HT1080 (cell line): ENCODE results near the gene KRTAP5-10. TPM values are rescaled to one million over a fixed set of nuclear protein-coding genes. Genes with fewer than 3 reads are reported as not detected.
"Not testable (repeated sequence)": the region's sequence is repeated elsewhere in the genome, so short reads cannot be mapped to it uniquely, and the experiment has no call there.

Experiments used
- DNase-seq: peaks from one replicate; pipeline ENCODE4 v3.0.0-alpha.2; 2015; ENCODE audit warnings: low read depth
- polyA plus RNA-seq, 2 experiments: library from polyadenylated mRNA; depleted of rRNA; stranded (reverse); fragments of >200 nt; gene quantifications; 2 replicates each; pipeline ENCODE4 v1.2.3, GENCODE V29; 2015
- total RNA-seq: library from RNA; depleted of rRNA; stranded (reverse); fragments of >200 nt; shearing (Covaris generic); gene quantifications from 2 replicates; pipeline ENCODE4 v1.2.3, GENCODE V29; 2014; rRNA removed

Gene KRTAP5-10, protein sequence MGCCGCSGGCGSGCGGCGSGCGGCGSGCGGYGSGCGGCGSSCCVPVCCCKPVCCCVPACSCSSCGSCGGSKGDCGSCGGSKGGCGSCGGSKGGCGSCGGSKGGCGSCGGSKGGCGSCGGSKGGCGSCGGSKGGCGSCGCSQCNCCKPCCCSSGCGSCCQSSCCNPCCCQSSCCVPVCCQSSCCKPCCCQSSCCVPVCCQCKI
- not detected in 2 replicates for total RNA-seq
- not detected in 2 replicates for polyA plus RNA-seq (2015; cell fraction: cytosol; rRNA removed)
- not detected in 2 replicates for polyA plus RNA-seq (2015; cell fraction: nucleus; rRNA removed)

DNA sequence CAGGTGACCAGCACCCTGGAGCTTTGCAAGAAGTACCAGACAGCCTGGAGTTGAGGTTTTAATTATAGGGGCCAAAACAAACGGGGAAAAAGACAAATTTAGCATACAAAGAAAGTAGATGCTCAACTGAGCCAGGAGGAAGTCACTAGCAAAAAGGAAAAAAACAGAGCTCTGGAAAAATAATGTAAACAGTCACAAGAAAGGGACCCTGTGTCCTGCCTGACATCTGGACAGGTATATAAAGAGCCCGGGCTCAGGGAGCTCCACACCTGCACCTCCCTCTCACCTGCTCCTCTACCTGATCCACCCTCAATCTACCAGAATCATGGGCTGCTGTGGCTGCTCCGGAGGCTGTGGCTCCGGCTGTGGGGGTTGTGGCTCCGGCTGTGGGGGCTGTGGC, at the start of gene KRTAP5-10:
KRTAP5-10 (plus strand) TSS at position 301 of the 400 bp plus-strand sequence; CDS start at position 326, 25 bp downstream.
- DNase-seq = no peak

DNA sequence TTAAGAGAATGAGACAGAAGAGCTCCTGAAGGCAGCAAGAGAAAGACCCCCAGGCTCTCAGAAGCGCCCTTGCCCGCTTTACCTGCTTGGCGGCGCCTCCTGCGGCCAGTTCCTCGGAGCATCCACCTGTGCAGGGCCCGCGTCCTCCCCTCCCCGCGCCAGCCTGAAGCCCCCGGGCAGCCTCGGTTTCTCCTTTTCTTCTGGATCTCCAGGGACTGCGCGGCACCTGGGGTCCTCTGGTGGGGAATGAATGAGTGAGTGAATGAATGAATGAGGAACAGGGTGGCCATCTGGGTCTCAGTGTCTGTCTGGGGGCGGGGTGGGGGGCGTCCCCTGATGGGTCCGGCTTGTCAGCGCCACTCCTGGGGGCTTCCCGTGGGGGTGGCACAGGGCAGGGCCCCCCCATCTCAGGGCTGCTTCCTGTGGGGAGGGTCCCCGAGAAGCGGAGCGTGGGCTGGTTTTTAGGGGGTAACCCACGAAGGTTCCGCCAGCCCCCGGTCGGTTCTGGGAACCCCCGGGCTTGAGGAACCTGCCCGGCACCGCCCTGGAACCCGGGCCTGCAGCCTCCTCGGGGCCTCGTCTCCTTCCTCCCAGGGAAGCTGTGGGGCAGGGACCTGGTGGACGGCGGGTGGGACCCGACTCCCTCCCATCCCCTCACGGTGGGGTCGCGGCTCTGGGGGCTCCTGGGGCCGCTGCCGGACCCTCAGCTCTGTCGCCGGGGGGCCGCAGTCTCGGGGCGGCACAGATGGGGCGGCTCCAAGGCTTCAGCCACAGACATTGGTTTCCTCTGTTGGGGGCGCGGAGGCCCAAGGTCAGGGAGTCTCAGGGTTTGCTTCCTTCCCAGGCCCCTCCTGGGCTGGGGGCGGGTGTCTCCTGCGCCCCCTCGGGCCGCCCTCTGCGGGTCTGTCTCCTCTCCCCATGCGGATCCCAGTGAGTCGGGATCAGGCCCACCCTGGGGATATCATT, 46.6 kb upstream of the KRTAP5-10 start:
- DNase-seq = no peak

DNA sequence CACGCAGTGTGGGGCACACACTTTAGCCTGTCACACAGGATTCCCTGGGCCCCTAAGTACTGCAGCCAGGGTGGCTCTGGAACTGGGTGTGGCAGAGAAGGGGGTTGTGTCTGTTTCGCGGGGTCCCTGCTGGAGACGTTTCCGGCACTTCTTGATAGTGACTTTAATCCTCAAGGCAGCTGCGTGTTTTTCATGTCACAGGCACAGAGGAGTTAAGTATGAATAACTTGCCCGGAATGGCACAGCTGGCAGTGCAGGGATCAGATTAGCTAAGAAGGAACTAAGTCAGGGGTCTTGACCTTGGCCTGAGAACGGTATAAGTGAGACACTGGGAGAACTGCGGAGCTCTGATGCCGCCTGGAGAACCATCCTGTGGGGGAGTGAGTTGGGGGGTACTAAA, 45.8 kb upstream of the KRTAP5-10 start:
- no peak for DNase-seq

DNA sequence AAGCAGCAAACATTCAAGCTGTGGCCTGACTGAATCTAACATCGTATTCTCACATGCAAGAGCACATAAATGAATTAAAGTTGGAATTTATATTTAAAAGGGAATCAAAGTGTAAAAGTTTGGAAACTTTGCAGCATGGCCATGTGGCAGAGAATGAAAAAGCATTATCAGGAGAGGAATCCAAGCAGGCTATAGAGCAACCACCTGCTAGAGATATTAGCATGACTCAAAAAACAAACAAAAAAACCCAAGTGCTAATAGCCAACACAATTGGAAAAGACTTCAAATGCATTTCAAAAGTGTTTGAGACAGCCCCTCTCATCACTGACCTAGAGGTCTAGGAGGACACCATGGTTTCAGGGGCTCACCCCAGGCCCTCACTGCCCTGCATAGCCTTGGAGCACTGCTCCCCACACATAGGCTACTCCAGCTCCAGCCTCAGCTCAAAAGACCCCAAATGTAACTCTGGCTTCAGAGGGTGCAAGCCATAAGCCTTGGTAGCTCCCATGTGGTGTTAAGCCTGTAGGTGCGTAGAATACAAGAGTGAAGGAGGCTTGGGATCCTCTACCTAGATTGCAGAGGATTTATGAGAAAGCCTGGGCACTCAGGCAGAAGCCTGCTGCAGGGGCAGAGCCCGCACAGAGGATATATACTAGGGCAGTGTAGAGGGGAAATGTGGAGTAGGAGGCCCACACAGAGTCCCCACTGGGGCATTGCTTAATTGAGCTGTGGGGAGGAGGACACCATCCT, 40.0 kb upstream of the KRTAP5-10 start:
- no peak for DNase-seq

DNA sequence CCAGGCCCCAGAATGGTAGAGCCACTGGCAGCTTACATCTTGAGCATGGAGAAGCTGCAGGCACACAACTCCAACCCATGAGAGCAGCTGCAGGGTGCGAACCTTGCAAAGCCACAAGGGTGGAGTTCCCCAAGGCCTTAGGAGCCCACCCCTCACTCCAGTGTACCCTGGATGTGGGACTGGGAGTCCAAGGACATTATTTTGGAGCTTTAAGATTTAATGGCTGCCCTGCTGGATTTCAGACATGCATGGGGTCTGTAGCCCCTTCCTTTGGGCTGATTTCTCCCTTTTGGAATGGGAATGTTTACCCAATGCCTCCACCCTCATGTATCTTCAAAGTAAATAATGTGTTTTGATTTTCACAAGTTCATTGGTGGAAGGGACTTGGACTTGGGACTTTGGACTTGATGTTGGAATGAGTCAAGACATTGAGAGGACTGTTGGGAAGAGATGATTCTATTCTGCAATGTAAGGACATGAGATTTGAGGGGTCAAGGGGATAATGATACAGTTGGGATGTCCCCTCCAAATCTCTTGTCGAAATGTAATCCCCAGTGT, 39.3 kb upstream of the KRTAP5-10 start:
- no peak for DNase-seq

DNA sequence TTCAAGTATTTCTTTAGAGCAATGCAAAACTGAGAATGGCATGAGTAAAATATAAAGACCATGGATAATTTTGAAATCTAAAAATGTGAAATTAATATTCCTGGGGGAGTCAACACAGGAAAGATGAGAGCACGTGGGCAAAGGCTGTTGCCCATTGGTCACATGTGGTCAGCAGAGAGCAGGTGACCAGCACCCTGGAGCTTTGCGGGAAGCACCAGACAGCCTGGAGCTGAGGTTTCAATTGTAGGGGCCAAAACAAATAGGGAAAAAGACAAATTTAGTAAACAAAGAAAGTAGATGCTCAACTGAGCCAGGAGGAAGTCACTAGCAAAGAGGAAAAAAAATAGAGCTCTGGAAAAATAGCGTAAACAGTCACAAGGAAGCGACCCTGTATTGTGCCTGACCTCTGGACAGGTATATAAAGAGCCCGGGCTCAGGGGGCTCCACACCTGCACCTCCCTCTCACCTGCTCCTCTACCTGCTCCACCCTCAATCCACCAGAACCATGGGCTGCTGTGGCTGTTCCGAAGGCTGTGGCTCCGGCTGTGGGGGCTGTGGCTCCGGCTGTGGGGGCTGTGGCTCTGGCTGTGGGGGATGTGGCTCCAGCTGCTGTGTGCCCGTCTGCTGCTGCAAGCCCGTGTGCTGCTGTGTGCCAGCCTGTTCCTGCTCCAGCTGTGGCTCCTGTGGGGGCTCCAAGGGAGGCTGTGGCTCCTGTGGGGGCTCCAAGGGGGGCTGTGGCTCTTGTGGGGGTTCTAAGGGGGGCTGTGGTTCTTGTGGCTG, 38.4 kb upstream of the KRTAP5-10 start, which contains the start of gene KRTAP5-7:
KRTAP5-7 (plus strand) TSS at position 472 of the 780 bp plus-strand sequence; CDS start at position 506, 34 bp downstream.
- not testable (repeated sequence) for DNase-seq

DNA sequence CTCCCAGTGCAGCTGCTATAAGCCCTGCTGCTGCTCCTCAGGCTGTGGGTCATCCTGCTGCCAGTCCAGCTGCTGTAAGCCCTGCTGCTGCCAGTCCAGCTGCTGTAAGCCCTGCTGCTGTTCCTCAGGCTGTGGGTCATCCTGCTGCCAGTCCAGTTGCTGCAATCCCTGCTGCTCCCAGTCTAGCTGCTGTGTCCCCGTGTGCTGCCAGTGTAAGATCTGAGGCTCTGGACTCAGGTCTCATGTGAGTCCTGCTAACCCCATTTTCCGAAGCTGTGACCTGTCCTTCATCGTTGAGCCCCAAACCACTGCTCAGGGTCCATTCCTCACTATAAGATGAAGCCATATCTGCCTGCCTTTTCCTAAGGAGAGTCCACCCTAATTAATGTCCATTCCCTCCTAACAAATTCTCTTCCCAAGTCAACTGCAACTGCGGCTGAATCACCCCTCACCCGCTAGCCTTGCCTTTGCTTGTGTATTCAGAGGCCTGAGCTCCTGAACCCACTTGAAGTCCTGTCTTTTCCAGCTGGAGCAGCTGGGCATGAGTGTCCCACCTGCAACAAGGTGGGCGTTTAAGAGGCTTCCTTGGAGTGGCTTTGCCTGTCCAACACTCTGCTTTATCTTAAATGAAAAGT, 37.7 kb upstream of the KRTAP5-10 start:
- DNase-seq = no peak

DNA sequence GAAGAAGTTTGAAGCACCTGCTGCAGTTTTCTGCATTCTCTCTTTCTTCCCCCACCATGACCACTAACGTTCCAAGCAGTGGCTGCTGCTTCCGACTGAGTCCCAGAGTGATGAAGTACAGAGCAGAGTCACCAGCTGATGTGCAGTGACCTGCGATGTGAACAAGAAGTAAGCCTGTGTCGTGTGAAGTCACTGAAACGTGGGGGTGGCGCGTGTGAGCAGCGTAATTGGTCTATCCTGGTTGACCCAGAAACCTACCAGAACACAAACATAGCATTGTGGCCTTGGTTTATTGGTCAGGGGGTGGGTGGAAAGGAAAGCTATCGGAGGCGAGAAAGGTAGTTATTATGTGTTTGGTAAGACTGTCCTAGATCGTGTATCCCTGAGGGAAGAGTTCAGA, 34.8 kb upstream of the KRTAP5-10 start:
- no peak for DNase-seq

DNA sequence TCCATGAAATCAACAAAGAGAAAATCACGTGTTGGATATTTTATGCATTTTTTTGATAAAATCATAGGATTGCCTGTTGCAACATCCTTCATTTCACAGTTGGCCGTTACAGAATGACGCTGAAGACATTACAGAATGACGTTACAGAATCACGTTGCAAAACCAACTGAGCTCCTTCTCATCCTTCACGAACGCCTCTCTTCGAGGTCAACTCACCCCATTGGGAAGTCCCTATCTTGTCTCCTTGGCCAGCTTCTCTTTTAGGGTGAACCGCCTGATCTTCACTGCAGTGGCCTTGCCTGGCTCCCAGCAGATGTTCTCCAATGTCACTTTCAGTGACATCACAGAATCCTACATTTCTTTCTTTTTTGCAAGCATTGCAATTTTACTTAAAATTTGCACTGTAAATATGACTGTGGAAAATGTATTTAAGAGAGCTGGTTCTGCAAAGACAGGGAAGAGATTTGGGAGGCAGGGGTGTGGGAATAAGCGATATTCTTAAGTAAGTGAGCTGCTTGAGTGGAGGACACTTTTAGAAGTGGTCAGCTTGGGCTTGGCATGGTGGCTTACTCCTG, 33.2 kb upstream of the KRTAP5-10 start:
- DNase-seq = no peak

DNA sequence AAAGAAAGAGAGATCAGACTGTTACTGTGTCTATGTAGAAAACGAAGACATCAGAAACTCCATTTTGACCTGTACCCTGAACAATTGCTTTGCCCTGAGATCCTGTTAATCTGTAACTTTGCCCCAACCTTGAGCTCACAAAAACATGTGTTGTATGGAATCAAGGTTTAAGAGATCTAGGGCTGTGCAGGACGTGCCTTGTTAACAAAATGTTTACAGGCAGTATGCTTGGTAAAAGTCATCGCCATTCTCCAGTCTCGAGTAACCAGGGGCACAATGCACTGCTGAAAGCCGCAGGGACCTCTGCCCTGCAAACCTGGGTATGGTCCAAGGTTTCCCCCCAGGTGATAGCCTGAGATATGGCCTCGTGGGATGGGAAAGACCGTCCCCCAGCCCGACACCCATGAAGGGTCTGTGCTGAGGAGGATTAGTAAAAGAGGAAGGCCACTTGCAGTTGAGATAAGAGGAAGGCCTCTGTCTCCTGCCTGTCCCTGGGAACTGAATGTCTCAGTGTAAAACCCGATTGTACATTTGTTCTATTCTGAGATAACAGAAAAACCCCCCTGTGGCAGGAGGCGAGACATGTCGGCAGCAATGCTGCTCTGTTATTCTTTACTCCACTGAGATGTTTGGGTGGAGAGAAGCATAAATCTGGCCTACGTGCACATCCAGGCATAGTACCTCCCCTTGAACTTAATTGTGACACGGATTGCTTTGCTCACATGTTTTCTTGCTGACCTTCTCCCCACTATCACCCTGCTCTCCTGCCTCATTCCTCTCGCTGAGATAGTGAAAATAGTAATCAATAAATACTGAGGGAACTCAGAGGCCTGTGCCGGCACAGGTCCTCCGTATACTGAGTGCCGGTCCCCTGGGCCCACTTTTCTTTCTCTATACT, 30.4 kb upstream of the KRTAP5-10 start:
- not testable (repeated sequence) for DNase-seq

DNA sequence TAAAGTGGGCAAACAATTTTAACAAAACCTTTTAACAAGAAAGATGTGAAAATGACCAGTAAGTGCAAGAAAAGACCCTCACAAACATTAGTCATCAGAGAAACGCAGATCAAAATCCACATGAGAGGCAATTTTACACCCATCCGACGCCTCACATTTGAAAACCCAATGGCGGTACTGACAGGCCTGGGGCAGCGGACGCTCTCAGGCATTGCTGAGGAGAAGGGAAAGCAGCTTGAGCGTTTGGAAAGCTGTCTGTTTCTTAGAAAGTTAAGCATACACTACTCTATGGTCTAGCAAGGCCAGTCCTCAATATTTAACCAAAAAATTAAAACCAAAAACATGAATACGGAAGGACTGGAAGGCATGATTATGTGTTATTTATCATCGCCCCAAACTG, 29.5 kb upstream of the KRTAP5-10 start:
- no peak for DNase-seq

DNA sequence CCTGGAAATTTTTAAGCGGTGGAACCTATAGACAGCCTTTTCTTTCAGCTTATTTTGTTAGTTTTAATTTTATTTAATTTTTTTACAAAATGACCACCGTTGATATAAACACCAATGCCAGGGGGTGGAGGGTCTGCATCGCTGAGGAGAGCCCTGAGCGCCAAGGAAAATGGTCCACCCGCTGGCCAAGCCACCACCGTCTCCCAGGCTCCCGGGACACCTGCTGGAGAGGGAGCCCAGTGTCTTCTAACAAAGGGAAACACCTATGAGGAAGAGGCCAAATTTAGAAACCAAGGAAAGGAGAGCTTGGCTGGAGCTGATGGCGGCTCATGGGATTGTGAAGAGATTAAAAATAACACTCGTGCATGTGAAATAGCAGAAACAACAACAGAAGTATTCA, 27.8 kb upstream of the KRTAP5-10 start:
- DNase-seq = no peak

DNA sequence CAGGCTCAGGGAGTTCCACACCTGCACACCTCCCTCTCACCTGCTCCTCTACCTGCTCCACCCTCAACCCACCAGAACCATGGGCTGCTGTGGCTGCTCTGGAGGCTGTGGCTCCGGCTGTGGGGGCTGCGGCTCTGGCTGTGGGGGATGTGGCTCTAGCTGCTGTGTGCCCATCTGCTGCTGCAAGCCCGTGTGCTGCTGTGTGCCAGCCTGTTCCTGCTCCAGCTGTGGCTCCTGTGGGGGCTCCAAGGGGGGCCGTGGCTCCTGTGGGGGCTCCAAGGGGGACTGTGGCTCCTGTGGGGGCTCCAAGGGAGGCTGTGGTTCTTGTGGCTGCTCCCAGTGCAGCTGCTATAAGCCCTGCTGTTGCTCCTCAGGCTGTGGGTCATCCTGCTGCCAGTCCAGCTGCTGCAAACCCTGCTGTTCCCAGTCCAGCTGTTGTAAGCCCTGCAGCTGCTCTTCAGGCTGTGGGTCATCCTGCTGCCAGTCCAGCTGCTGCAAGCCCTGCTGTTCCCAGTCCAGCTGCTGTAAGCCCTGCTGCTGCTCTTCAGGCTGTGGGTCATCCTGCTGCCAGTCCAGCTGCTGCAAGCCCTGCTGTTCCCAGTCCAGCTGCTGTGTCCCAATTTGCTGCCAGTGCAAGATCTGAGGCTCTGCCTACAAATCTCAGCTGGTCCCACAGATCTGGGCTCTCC, 27.2 kb upstream of the KRTAP5-10 start, which contains the start of gene KRTAP5-8:
KRTAP5-8 (plus strand) TSS at position 49 of the 689 bp plus-strand sequence; CDS start at position 80, 31 bp downstream.
- not testable (repeated sequence) for DNase-seq

DNA sequence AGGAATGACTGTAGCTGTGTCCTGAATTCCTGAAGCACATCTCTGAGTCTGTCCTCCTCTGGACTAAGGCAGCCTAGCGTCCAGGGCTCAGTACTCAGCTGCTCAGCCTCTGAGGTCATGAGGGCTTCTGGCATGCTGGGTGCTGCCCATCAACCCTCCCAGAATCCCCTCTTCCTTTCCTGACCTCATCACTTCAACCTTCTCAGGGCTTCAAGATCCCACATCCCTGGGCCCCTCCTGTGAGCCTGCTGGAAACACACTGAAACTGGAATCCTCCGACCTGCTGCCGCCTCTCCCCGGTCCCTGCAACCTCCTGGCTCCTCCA, 26.7 kb upstream of the KRTAP5-10 start:
- no peak for DNase-seq

DNA sequence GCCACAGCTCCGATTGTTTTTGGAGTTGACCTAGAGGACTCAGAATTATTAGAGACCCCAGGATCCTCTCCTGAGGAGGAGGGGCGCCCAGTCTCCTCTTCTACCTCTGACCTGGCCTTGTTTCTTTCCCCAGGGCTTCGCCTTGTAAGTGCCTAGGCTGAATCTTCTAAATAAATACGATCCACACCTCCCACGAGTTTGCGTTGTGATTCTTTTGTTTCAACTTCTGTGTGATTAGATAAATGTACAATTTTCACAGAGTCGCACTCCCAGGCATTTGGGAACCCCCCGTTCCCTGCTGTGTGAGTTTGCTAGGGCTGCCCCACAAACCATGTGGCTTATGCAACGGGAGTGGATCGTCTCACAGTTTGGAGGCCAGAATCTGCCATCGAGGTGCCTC, 26.3 kb upstream of the KRTAP5-10 start:
- DNase-seq = no peak

DNA sequence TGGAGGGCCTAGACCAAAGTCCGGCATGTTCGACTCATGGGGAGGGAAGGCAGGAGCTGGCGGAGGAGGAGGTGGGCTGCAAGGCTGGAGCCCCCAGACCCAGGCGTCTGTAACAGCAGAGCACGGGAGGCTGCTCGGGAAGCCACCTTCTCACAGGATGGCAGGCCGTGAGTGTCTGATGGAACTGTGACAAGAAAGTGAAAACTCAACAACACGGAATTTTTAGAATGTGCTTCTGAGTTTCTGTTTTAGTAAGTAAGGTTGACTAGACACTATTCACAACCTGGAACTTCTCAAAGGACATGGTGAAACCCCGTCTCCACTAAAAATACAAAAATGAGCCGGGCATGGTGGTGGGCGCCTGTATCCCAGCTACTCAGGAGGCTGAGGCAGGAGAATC, 25.4 kb upstream of the KRTAP5-10 start:
- not testable (repeated sequence) for DNase-seq

DNA sequence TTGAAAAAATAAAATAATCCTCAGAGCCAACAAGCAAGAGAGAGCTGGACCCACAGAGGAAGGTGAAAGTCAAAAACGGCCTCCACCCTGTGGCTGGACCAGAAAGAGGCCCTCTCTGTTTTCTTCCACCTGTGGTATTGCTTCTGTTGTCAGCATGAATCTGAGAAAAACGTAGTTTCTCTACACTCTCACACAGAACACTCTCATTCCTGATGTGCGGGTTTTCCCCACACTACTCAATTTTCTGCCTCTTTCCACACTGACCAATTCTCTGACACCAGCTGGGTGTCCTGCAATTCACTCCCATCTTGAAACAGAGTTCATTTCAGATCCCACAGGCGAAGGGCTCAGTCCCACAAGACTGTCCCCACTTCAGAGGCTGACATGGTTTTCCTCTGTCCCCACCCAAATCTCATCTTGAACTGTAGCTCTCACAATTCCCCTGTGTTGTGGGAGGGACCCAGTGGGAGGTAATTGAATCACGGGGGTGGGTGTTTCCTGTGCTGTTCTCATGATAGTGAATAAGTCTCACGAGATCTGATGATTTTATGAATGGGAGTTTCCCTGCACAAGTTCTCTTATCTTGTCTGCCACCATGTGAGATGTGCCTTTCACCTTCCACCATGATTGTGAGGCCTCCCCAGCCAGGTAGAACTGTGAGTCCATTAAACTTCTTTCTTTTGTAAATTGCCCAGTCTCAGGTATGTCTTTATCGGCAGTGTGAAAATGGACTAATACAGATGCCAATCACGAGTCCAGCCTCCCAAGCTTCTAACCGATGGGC, 24.6 kb upstream of the KRTAP5-10 start:
- DNase-seq = not testable (repeated sequence)
